Upper lobe of left lung (tissue), 6 donors: ENCODE measurements around the gene UBE2E1. TPM values are rescaled to one million over a fixed set of nuclear protein-coding genes. Genes with fewer than 3 reads are reported as not detected.

Experiments
- ATAC-seq, 2 donors: fragments of 200-7000 bp; cut with Tn5 transposase; one replicate each; pipeline ENCODE4 v1.9.1; 2022; ENCODE audit warnings: mild to moderate bottlenecking in 2 of 2, moderate library complexity in 2 of 2; ENCODE audit not compliant: low FRiP score in 2 of 2
- DNase-seq, 2 donors: peaks; one replicate each; pipeline ENCODE4 v3.0.0-alpha.2; 2019 to 2020
- H3K27ac ChIP-seq, 4 donors: fragments of 200-600 bp; sonication (generic); one replicate each; pipeline ENCODE4 v1.5.1; 2016 to 2019
- H3K27me3 ChIP-seq, 4 donors: fragments of 200-600 bp; sonication (generic); one replicate each; pipeline ENCODE4 v1.5.1; 2017 to 2019
- H3K36me3 ChIP-seq, 4 donors: fragments of 200-600 bp; sonication (generic); one replicate each; pipeline ENCODE4 v1.5.1; 2016 to 2019
- H3K4me1 ChIP-seq, 4 donors: fragments of 200-600 bp; sonication (generic); one replicate each; pipeline ENCODE4 v1.5.1; 2018 to 2019
- H3K4me3 ChIP-seq, 4 donors: fragments of 200-600 bp; sonication (generic); one replicate each; pipeline ENCODE4 v1.5.1; 2017 to 2019; ENCODE audit warnings: mild to moderate bottlenecking in 2 of 4, moderate library complexity in 1 of 4
- H3K9me3 ChIP-seq, 4 donors: fragments of 200-600 bp; sonication (generic); one replicate each; pipeline ENCODE4 v1.5.1; 2018 to 2019
- EP300 ChIP-seq, 4 donors: sonication (generic); formaldehyde crosslinking; IDR thresholded peaks; one replicate each; pipeline ENCODE4 v1.5.1; 2017; ENCODE audit warnings: antibody characterized with exemption in 4 of 4, control low read depth in 2 of 4
- POLR2A ChIP-seq, 4 donors: fragments of 450-650 bp; IDR thresholded peaks; one replicate each; pipeline ENCODE4 v1.5.1; 2016 to 2017; ENCODE audit warnings: antibody characterized with exemption in 4 of 4, mild to moderate bottlenecking in 2 of 4
- POLR2AphosphoS5 ChIP-seq, 2 donors: sonication (generic); formaldehyde crosslinking; IDR thresholded peaks; one replicate each; pipeline ENCODE4 v1.5.1; 2017; ENCODE audit warnings: antibody characterized with exemption in 2 of 2
- WGBS, 2 donors: methylation state at CpG; one replicate each; pipeline ENCODE4 v1.1.5; 2017 to 2018; 5-methylcytosine and 5-hydroxymethylcytosine counted together
- total RNA-seq, 6 donors: library from RNA; depleted of rRNA in 4 of 6; stranded (reverse); fragments of >200 nt in 4 of 6; gene quantifications; one replicate each; pipeline versions ENCODE4 v1.1.0 to v1.2.1, GENCODE V29; 2016 to 2021
- TF ChIP-seq, protein P1 (sequence below), 6 experiments: fragments of 450-650 bp in 4 of 6; fragments of 200-600 bp in 2 of 6; sonication (generic) in 2 of 6; IDR thresholded peaks; one replicate each; pipeline ENCODE4 v1.5.1; 2016 to 2019; ENCODE audit warnings: antibody characterized with exemption in 6 of 6
- donor health status: DM: no; HTN: no; CAD: no; lungs with moderate emphysema.
- donor health status: DM: no; HTN: yes; CAD: no; lungs with severe emphysema.

The UBE2E1 gene
- total RNA-seq, 6 donors from 2014 or later: 44.8 to 108 (median 80.5) TPM

DNA sequence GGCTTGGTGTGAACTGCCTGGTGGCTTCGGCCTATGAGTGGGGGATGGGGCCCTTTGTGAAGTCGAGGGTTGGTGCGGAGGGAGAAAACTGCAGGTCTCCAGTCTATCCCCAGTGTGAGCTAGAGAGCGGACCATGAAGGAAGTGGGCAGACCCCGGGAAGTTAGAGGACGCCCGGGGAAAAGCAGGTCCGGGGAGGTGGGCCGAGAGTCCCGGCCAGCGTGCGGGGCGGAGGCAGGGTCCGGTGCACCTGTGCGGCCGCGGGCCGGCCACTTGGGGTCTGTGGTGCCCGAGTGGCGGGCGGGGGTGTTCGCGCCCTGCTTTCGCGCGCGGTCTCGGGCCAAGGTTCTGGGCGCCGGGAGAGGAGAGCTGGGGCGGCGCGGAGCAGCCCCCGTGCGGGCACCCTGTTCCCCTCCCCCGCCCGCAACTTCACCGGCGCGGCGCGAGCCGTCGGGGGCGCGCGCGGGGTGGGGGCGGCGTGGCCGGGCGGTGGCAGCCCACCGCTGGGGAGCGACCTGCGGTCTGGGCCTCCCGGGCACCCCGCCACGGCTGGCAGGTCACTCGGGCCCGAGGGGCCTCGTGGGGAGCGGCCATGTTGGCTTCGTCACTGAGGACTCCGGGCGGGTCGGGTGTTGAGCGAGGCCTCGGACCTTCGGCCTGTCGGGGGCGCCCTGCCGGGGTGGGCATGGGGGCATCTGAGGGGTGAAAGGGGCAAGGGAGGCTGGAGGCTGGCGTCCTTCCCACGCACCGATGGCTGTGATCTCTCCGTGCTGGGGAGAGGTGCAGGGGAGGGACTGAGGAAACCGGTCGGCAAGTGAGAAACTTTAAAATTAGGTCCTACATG is 4.8 kb downstream of the UBE2E1 start:
- no peak for TF ChIP-seq EP300 (IDR thresholded peaks at IDR 0.05)
- no peak for TF ChIP-seq POLR2AphosphoS5 (IDR thresholded peaks at IDR 0.05)
- peak in 1 of 4 donors; percentile 15 for TF ChIP-seq POLR2A (IDR thresholded peaks at IDR 0.05)
- TF ChIP-seq, protein P1, sequence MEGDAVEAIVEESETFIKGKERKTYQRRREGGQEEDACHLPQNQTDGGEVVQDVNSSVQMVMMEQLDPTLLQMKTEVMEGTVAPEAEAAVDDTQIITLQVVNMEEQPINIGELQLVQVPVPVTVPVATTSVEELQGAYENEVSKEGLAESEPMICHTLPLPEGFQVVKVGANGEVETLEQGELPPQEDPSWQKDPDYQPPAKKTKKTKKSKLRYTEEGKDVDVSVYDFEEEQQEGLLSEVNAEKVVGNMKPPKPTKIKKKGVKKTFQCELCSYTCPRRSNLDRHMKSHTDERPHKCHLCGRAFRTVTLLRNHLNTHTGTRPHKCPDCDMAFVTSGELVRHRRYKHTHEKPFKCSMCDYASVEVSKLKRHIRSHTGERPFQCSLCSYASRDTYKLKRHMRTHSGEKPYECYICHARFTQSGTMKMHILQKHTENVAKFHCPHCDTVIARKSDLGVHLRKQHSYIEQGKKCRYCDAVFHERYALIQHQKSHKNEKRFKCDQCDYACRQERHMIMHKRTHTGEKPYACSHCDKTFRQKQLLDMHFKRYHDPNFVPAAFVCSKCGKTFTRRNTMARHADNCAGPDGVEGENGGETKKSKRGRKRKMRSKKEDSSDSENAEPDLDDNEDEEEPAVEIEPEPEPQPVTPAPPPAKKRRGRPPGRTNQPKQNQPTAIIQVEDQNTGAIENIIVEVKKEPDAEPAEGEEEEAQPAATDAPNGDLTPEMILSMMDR (IDR thresholded peaks at IDR 0.05): peak in 2 of 6 experiments; percentile 8 to 25
- Histone ChIP-seq H3K4me1 (peaks cover 38 to 60% (median 45%) of the 10 kb centered on the region in 4 donors), H3K4me3 (peak overlapping the region; percentile 50 to 78 (median 73)), H3K9me3 (no peaks in the 10 kb centered on the region), H3K27me3 (no peaks in the 10 kb centered on the region), H3K36me3 (peaks cover 0 to 3% (median 0%) of the 10 kb centered on the region in 4 donors), H3K27ac (peak overlapping the region; percentile 84 to 91 (median 88))
- ATAC-seq (peak; percentile 58 to 63), DNase-seq (peak; percentile 45 to 90)
- 1% methylated on average over 9 to 25 of the region's 78 CpGs for WGBS, 2 donors

DNA sequence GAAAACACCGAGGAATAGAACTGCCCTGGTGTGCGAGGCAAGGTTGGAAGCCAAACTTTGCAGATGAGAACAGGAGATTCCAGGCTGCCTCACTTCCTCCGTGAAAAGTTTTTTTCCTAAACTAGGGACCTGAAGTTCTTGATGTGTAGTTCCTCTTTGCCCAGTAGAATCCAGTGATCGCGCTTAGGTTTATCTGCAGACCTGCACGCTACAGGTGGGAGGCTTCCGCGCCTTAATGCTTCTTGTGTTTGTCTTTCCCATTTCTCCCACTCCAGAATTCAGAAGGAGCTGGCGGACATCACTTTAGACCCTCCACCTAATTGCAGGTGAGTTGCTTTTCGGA is 5.4 kb downstream of the UBE2E1 start:
- ATAC-seq: no peak

DNA sequence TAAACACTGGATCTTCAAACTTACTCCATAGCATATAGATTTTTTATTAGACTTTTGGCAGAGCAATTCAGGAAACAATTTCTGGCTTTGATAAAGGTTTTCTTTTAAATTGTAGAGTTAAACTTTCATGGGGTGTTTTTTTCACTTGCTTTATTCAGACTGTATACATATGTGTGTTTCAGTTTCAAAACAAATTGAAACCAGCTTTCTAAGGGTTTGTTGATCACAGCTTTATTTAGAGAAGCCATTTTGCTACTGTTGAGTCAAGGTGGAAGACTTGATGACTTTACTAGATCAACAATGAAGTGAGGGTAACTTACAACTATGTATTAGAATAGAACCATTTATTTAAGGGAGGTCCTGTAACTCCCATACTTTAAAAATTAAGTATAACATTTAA is 6.2 kb downstream of the UBE2E1 start:
- Histone ChIP-seq H3K4me1 (peaks cover 44 to 68% (median 50%) of the 10 kb centered on the region in 4 donors), H3K36me3 (peaks cover 0 to 3% (median 0%) of the 10 kb centered on the region in 4 donors), H3K9me3 (no peaks in the 10 kb centered on the region), H3K27me3 (no peaks in the 10 kb centered on the region), H3K27ac (no peak overlapping the region), H3K4me3 (no peak overlapping the region)
- ATAC-seq: no peak
- TF ChIP-seq POLR2A (IDR thresholded peaks at IDR 0.05): no peak
- no peak for TF ChIP-seq POLR2AphosphoS5 (IDR thresholded peaks at IDR 0.05)
- TF ChIP-seq, protein P1 (IDR thresholded peaks at IDR 0.05): no peak
- no peak for TF ChIP-seq EP300 (IDR thresholded peaks at IDR 0.05)
- DNase-seq: no peak

More for the DNA sequence above, 5.4 kb downstream of the UBE2E1 start:
- peaks cover 38 to 62% (median 46%) of the 10 kb centered on the region in 4 donors for H3K4me1 ChIP-seq
- peak overlapping the region; percentile 50 to 78 (median 73) for H3K4me3 ChIP-seq
- no peaks in the 10 kb centered on the region for H3K9me3 ChIP-seq
- peak in 1 of 2 donors; percentile 36 for DNase-seq
- H3K27me3 ChIP-seq: no peaks in the 10 kb centered on the region
- peak overlapping the region; percentile 84 to 91 (median 88) for H3K27ac ChIP-seq
- 44 to 46% methylated on average over 10 of the region's 10 CpGs for WGBS, 2 donors
- H3K36me3 ChIP-seq: peaks cover 0 to 3% (median 0%) of the 10 kb centered on the region in 4 donors
- TF ChIP-seq, protein P1 (IDR thresholded peaks at IDR 0.05): no peak
- TF ChIP-seq EP300 (IDR thresholded peaks at IDR 0.05) (no peak), POLR2A (IDR thresholded peaks at IDR 0.05) (no peak), POLR2AphosphoS5 (IDR thresholded peaks at IDR 0.05) (no peak)

- ATAC-seq: no peak
- TF ChIP-seq, protein P1 (IDR thresholded peaks at IDR 0.05): no peak
- Histone ChIP-seq H3K27ac (no peak overlapping the region), H3K4me1 (peaks cover 20 to 49% (median 32%) of the 10 kb centered on the region in 4 donors), H3K27me3 (no peaks in the 10 kb centered on the region), H3K9me3 (no peaks in the 10 kb centered on the region), H3K4me3 (no peak overlapping the region), H3K36me3 (peaks cover 0 to 3% (median 0%) of the 10 kb centered on the region in 4 donors)
- no peak for DNase-seq
- WGBS, 2 donors: 51 to 61% methylated on average over 3 of the region's 3 CpGs
These were observed 10.1 kb downstream of the UBE2E1 start for GRCh38 chr3:23815879-23816278.
